Progenitor cell of endocrine pancreas (in vitro differentiated cells): Measurements from ENCODE around the gene FXYD7. TPM values are rescaled to one million over a fixed set of nuclear protein-coding genes. Genes with fewer than 3 reads are reported as not detected.

Source experiments
- DNase-seq: peaks from one replicate; pipeline ENCODE4 v3.0.0; 2021; ENCODE audit warnings: low spot score; ENCODE audit not compliant: unreplicated experiment
- H3K27ac Mint-ChIP-seq: 2 replicates; pipeline ENCODE4 v1.8.0; 2021; ENCODE audit warnings: mild to moderate bottlenecking, moderate library complexity, mixed read lengths
- H3K27me3 Mint-ChIP-seq: 2 replicates; pipeline ENCODE4 v1.8.0; 2021; ENCODE audit warnings: mixed read lengths
- H3K36me3 Mint-ChIP-seq: 2 replicates; pipeline ENCODE4 v1.8.0; 2022; ENCODE audit warnings: mixed read lengths; ENCODE audit not compliant: insufficient read depth
- H3K4me1 Mint-ChIP-seq: 2 replicates; pipeline ENCODE4 v1.8.0; 2021; ENCODE audit warnings: low read depth, mixed read lengths
- H3K4me3 Mint-ChIP-seq: 2 replicates; pipeline ENCODE4 v1.8.0; 2021; ENCODE audit warnings: low read depth, mild to moderate bottlenecking, moderate library complexity, mixed read lengths
- H3K9me3 Mint-ChIP-seq: 2 replicates; pipeline ENCODE4 v1.8.0; 2021; ENCODE audit warnings: low read depth, mixed read lengths
- total RNA-seq: library from RNA; stranded (reverse); gene quantifications from 2 replicates; pipeline ENCODE4 v1.2.1, GENCODE V29; 2021
- TF ChIP-seq, protein P1 (sequence below): fragments of 200-600 bp; sonication (generic); IDR thresholded peaks from one replicate; pipeline ENCODE4 v1.5.0; 2021; ENCODE audit warnings: antibody characterized with exemption, mild to moderate bottlenecking; ENCODE audit not compliant: unreplicated experiment

Gene FXYD7
- total RNA-seq, 1 donor from 2014 or later: not detected

DNA sequence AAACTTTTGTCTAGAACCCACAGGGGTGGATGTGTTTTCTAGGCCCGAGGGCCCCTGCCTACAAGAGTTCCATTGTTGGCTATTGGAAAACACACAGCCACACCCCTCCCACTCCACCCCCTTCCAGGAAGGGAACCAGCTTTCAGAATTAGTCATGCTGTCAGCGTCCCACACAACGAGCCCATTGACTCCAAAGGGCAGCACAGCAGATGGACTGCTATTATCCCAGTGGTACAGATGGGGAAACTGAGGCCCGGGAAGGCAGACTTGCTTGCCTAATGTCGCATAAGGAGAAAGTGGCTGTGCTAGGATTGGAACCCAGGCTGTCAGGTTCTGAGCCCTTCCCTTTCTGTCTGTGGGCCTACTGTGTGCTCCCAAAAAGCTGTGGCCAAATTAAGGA is 35.5 kb upstream of the FXYD7 start:
- no peak for DNase-seq
- H3K27me3 Mint-ChIP-seq: peaks cover 2% of the 10 kb centered on the region
- no peak overlapping the region for H3K4me3 Mint-ChIP-seq
- peak overlapping the region; percentile 67 for H3K27ac Mint-ChIP-seq
- H3K9me3 Mint-ChIP-seq: peaks cover 4% of the 10 kb centered on the region
- H3K36me3 Mint-ChIP-seq: no peaks in the 10 kb centered on the region
- TF ChIP-seq, protein P1, sequence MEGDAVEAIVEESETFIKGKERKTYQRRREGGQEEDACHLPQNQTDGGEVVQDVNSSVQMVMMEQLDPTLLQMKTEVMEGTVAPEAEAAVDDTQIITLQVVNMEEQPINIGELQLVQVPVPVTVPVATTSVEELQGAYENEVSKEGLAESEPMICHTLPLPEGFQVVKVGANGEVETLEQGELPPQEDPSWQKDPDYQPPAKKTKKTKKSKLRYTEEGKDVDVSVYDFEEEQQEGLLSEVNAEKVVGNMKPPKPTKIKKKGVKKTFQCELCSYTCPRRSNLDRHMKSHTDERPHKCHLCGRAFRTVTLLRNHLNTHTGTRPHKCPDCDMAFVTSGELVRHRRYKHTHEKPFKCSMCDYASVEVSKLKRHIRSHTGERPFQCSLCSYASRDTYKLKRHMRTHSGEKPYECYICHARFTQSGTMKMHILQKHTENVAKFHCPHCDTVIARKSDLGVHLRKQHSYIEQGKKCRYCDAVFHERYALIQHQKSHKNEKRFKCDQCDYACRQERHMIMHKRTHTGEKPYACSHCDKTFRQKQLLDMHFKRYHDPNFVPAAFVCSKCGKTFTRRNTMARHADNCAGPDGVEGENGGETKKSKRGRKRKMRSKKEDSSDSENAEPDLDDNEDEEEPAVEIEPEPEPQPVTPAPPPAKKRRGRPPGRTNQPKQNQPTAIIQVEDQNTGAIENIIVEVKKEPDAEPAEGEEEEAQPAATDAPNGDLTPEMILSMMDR: no peak
- peaks cover 6% of the 10 kb centered on the region for H3K4me1 Mint-ChIP-seq

DNA sequence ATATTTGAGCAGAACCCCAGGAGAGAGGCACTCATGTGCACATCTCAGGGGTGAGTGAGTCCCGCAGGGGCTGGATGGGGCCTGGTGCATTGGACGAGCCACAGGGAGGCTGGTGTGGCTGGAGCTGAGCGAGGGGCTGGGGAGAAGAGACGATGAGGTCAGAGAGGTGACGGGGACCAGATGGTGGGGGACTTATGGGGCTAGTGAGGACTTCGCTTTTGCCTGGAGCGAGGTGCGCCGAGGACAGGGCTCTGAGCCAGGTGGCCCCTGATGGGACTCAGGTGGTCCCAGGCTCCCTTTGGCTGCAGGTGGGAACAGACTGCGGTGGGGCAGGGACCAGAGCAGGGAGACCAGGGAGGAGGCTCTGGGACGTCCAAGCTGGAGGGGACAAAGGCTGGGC is 34.3 kb upstream of the FXYD7 start:
- DNase-seq: no peak
- no peak overlapping the region for H3K27ac Mint-ChIP-seq
- no peaks in the 10 kb centered on the region for H3K36me3 Mint-ChIP-seq
- H3K27me3 Mint-ChIP-seq: peaks cover 2% of the 10 kb centered on the region
- peaks cover 4% of the 10 kb centered on the region for H3K9me3 Mint-ChIP-seq
- peaks cover 6% of the 10 kb centered on the region for H3K4me1 Mint-ChIP-seq
- no peak overlapping the region for H3K4me3 Mint-ChIP-seq
- TF ChIP-seq, protein P1: no peak

DNA sequence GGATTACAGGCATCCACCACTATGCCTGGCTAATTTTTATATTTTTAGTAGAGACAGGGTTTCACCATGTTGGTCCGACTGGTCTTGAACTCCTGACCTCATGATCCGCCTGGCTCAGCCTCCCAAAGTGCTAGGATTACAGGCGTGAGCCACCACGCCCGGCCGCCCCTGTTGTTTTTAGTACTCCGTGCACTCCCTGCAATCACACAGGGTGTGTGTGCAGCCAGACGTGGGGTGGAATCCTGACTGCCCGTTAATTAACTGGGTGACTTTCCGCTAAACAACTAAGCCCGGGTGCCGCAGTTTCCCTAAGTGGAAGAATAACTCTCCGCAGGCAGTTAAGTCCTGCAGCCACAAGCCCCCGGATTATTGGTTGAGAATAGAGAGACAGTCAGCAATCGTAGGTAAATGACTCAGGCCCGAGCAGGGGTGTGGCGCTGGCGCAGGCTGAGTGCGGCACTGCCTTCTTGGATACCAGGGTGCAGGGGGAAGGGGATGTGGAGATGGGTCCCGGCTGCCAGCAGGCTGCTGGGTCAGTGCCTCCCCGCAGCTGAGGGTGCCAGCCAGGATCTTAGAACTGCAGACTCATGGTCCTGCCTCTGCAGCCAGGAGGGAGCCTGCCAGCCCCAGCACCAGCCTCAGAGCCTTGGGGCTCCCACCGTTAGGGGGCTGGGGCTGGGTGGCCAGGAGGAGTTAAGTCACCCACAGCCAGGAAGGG is 33.5 kb upstream of the FXYD7 start:
- TF ChIP-seq, protein P1: no peak
- no peak for DNase-seq
- H3K27ac Mint-ChIP-seq: no peak overlapping the region
- H3K27me3 Mint-ChIP-seq: peaks cover 2% of the 10 kb centered on the region
- peaks cover 8% of the 10 kb centered on the region for H3K4me1 Mint-ChIP-seq
- H3K9me3 Mint-ChIP-seq: peaks cover 4% of the 10 kb centered on the region
- no peaks in the 10 kb centered on the region for H3K36me3 Mint-ChIP-seq
- H3K4me3 Mint-ChIP-seq: no peak overlapping the region

DNA sequence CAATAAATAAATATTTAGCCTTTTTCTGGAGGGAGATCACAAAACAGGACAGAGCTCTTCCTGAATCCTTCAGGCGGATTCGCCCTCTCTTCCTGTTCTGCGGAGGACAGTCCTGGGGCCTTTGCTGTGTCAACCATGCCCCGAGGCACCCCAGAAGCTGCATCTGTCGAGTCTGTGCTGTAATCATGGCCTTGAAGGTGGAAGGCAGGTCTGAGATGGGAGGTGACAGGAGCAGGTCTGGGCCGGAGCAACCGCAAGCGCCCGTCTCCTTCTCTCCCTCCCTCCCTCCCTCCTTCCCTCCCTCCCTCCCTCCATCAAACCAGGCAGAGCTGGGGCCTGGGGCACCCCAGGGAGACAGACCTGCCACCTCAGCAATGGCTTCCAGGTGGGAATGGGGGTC is 32.1 kb upstream of the FXYD7 start:
- Mint-ChIP-seq H3K36me3 (no peaks in the 10 kb centered on the region), H3K27me3 (peaks cover 6% of the 10 kb centered on the region), H3K4me1 (peaks cover 19% of the 10 kb centered on the region), H3K9me3 (peaks cover 4% of the 10 kb centered on the region), H3K27ac (no peak overlapping the region), H3K4me3 (no peak overlapping the region)
- TF ChIP-seq, protein P1: no peak
- DNase-seq: no peak

DNA sequence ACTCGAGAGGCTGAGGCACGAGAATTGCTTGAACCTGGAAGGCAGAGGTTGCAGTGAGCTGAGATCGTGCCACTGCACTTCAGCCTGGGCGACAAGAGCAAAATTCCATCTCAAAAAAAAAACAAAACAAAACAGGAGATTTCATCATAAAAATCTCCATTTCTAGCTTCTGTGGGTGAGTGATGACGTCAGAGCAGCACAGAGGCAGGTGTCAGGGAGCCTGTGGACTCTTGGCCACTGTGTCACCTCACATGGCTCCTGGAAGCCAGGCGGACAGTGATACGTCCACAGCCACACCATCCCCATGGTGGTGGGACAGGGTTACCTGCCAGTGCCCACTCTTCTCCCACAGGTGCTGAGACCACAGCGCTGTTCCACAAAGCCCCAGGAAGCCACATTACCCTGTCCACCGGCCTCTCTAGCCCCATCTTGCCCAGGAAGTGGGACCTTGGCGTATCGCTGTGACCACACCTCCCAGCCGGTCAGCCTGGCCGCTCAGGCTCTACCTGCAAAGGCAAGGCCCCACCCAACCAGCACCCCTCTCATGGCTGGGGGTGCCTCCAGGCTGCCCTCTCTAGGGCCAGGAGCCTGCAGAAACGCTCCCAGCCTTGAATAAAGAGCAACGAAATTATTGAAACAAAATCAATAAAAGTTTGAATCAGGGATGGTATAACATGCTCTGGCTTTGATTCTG is 29.9 kb upstream of the FXYD7 start:
- H3K36me3 Mint-ChIP-seq: no peaks in the 10 kb centered on the region
- H3K4me3 Mint-ChIP-seq: no peak overlapping the region
- no peaks in the 10 kb centered on the region for H3K9me3 Mint-ChIP-seq
- DNase-seq: no peak
- H3K27me3 Mint-ChIP-seq: peaks cover 14% of the 10 kb centered on the region
- peak overlapping the region; percentile 69 for H3K27ac Mint-ChIP-seq
- TF ChIP-seq, protein P1: no peak
- peaks cover 28% of the 10 kb centered on the region for H3K4me1 Mint-ChIP-seq
